Activated CD4-positive, CD25-positive, alpha-beta regulatory T cell (primary cell): ENCODE results near the gene CTSE.

Experiments
- DNase-seq, 4 experiments: peaks; one replicate each; lab custom pipeline; 2025; lab: John Stamatoyannopoulos, UW

Gene CTSE

GRCh38 chr1:205991237-205991636 is 32.5 kb downstream of the CTSE start:
- DNase-seq, result no peak

GRCh38 chr1:205990226-205990625 is 33.5 kb downstream of the CTSE start:
- DNase-seq, result no peak

- DNase-seq, result no peak
Measured at GRCh38 chr1:205989786-205990185, 33.9 kb downstream of the CTSE start.

- DNase-seq, result no peak
Measured at GRCh38 chr1:205988585-205988995, 35.1 kb downstream of the CTSE start.

- DNase-seq, result no peak
Measured at GRCh38 chr1:205986861-205987260, 36.8 kb downstream of the CTSE start.

GRCh38 chr1:205986292-205986691 is 37.4 kb downstream of the CTSE start:
- no peak for DNase-seq

- no peak for DNase-seq
Measured at GRCh38 chr1:205985330-205986005, 38.2 kb downstream of the CTSE start.

- DNase-seq, result no peak
Measured at GRCh38 chr1:205983925-205984725, 39.6 kb downstream of the CTSE start.

- no peak for DNase-seq
Measured at GRCh38 chr1:205981257-205981656, 42.4 kb downstream of the CTSE start.

GRCh38 chr1:205980237-205980870 is 43.3 kb downstream of the CTSE start:
- DNase-seq, result no peak

GRCh38 chr1:205979301-205979700 is 44.4 kb downstream of the CTSE start:
- DNase-seq, result no peak

- no peak for DNase-seq
Measured at GRCh38 chr1:205978676-205979075, 45.0 kb downstream of the CTSE start.

- DNase-seq, result peak; percentile 53 to 65 (median 59)
Measured at GRCh38 chr1:205977402-205978014, 46.2 kb downstream of the CTSE start.

- no peak for DNase-seq
Measured at GRCh38 chr1:205976708-205977401, 46.8 kb downstream of the CTSE start.

- no peak for DNase-seq
Measured at GRCh38 chr1:205976036-205976435, 47.7 kb downstream of the CTSE start.

- no peak for DNase-seq
Measured at GRCh38 chr1:205975387-205975998, 48.2 kb downstream of the CTSE start.

- DNase-seq, result no peak
Measured at GRCh38 chr1:205974712-205975111, 49.0 kb downstream of the CTSE start.

GRCh38 chr1:205973377-205974232 is 50.1 kb downstream of the CTSE start:
- DNase-seq, result no peak

- no peak for DNase-seq
Measured at GRCh38 chr1:205972491-205973168, 51.1 kb downstream of the CTSE start.

GRCh38 chr1:205972081-205972480 is 51.6 kb downstream of the CTSE start:
- DNase-seq, result no peak
